Upper lobe of right lung (tissue), 1 donor: ENCODE data around the gene KIAA0319L. TPM values are rescaled to one million over a fixed set of nuclear protein-coding genes. Genes with fewer than 3 reads are reported as not detected.

Experiments
- ATAC-seq: fragments of 200-7000 bp; cut with Tn5 transposase; one replicate; pipeline ENCODE4 v1.9.1; 2020; ENCODE audit warnings: mild to moderate bottlenecking, moderate library complexity
- DNase-seq: peaks from one replicate; pipeline ENCODE4 v3.0.0-alpha.2; 2020
- H3K27ac ChIP-seq: fragments of 200-600 bp; one replicate; pipeline ENCODE4 v1.8.0; 2022
- H3K27me3 ChIP-seq: fragments of 200-600 bp; one replicate; pipeline ENCODE4 v1.8.0; 2022; ENCODE audit warnings: mild to moderate bottlenecking
- H3K36me3 ChIP-seq: fragments of 200-600 bp; one replicate; pipeline ENCODE4 v1.8.0; 2022
- H3K4me1 ChIP-seq: fragments of 200-600 bp; one replicate; pipeline ENCODE4 v1.8.0; 2022
- H3K4me3 ChIP-seq: fragments of 200-600 bp; one replicate; pipeline ENCODE4 v1.8.0; 2022; ENCODE audit warnings: mild to moderate bottlenecking
- H3K9me3 ChIP-seq: fragments of 200-600 bp; one replicate; pipeline ENCODE4 v1.8.0; 2022
- CTCF ChIP-seq: fragments of 200-600 bp; IDR thresholded peaks from one replicate; pipeline ENCODE4 v1.8.0; 2022; ENCODE audit warnings: antibody characterized with exemption
- intact Hi-C: fragments of 100-400 bp; cut with DNase I; formaldehyde crosslinking; loops from one replicate; pipeline ENCODE4 v1.11.0; 2022
- total RNA-seq: library from RNA; stranded (reverse); fragmentation: NEBNext Ultra II Directional; extraction: Animal tissue kit (Norgen Biotek cat#: 25700); gene quantifications from one replicate; pipeline ENCODE4 v1.2.1, GENCODE V29; 2021
- donor health status: DM: no; HTN: yes; CAD: no; lungs with severe emphysema.

The KIAA0319L gene
- total RNA-seq, 1 donor from 2014 or later: 87.7 TPM

GRCh38 chr1:35444519-35444774 is 112.8 kb downstream of the KIAA0319L start:
- Histone ChIP-seq H3K27me3 (no peaks in the 10 kb centered on the region), H3K36me3 (peaks cover 96% of the 10 kb centered on the region), H3K4me3 (no peak overlapping the region), H3K9me3 (no peaks in the 10 kb centered on the region), H3K27ac (no peak overlapping the region), H3K4me1 (peaks cover 15% of the 10 kb centered on the region)
- intact Hi-C loops: no loop called here
- no peak for TF ChIP-seq CTCF
- DNase-seq: no peak
- ATAC-seq: no peak

GRCh38 chr1:35443768-35444518 is 113.3 kb downstream of the KIAA0319L start:
- ATAC-seq: no peak
- no peaks in the 10 kb centered on the region for H3K9me3 ChIP-seq
- intact Hi-C loops: no loop called here
- no peak overlapping the region for H3K4me3 ChIP-seq
- peaks cover 14% of the 10 kb centered on the region for H3K4me1 ChIP-seq
- no peaks in the 10 kb centered on the region for H3K27me3 ChIP-seq
- H3K27ac ChIP-seq: no peak overlapping the region
- no peak for TF ChIP-seq CTCF
- DNase-seq: no peak
- peaks cover 96% of the 10 kb centered on the region for H3K36me3 ChIP-seq

- DNase-seq (no peak), ATAC-seq (peak; percentile 15)
- peaks cover 2% of the 10 kb centered on the region for H3K4me1 ChIP-seq
- no peak for TF ChIP-seq CTCF
- H3K9me3 ChIP-seq: no peaks in the 10 kb centered on the region
- H3K4me3 ChIP-seq: no peak overlapping the region
- H3K36me3 ChIP-seq: peaks cover 90% of the 10 kb centered on the region
- no peak overlapping the region for H3K27ac ChIP-seq
- H3K27me3 ChIP-seq: no peaks in the 10 kb centered on the region
- intact Hi-C loops: no loop called here
Observed at GRCh38 chr1:35442734-35443133, 114.5 kb downstream of the KIAA0319L start.

GRCh38 chr1:35441926-35442579 is 115.2 kb downstream of the KIAA0319L start:
- Histone ChIP-seq H3K27ac (no peak overlapping the region), H3K27me3 (no peaks in the 10 kb centered on the region), H3K4me3 (no peak overlapping the region), H3K36me3 (peaks cover 90% of the 10 kb centered on the region), H3K9me3 (no peaks in the 10 kb centered on the region), H3K4me1 (no peaks in the 10 kb centered on the region)
- ATAC-seq (no peak), DNase-seq (no peak)
- no peak for TF ChIP-seq CTCF
- intact Hi-C loops: no loop called here

- H3K36me3 ChIP-seq: peaks cover 90% of the 10 kb centered on the region
- ATAC-seq: no peak
- no peaks in the 10 kb centered on the region for H3K4me1 ChIP-seq
- no peak for DNase-seq
- H3K27me3 ChIP-seq: no peaks in the 10 kb centered on the region
- no peak overlapping the region for H3K4me3 ChIP-seq
- H3K9me3 ChIP-seq: no peaks in the 10 kb centered on the region
- intact Hi-C loops: no loop called here
- no peak for TF ChIP-seq CTCF
- H3K27ac ChIP-seq: no peak overlapping the region
Observed at GRCh38 chr1:35439626-35440025, 117.6 kb downstream of the KIAA0319L start.
